ENCODE measurements around the gene LRRC32.

DNA sequence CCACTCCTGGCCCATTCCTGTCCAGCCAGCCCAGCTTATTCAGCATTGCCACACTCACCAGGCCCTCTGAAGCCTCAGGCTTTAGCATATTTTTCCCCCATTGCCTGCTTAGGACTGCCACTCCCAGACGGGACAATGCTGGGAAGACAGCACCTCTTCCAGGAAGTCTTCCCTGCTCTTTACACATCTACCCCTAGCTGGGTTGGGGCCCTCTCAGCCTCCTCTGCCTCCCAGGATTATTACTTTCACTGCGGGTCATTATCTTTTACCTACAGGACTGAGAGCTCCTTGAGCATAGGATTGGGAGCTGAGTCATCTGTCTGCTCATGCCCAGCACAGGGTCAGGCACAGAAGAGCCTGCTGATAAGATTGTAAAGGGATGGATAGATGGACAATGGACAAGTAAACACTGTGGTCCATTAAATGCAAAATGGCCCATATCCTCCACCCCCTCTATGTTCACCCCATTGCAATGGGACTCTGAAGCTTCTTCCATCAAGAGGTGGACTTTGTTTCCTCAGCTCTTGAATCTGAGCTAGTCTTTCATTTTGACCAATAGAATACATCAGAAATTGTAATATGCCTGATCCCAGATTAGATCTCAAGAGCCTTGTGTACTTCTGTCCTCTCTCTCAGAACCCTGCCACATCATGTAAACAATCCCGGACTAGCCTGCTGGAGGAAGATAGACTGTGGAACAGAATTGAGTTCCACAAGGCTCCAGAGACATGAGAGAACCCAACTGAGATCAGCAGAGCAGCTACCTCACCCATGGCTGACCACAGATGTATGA is 32.0 kb upstream of the LRRC32 start:
- TF ChIP-seq, protein P1, sequence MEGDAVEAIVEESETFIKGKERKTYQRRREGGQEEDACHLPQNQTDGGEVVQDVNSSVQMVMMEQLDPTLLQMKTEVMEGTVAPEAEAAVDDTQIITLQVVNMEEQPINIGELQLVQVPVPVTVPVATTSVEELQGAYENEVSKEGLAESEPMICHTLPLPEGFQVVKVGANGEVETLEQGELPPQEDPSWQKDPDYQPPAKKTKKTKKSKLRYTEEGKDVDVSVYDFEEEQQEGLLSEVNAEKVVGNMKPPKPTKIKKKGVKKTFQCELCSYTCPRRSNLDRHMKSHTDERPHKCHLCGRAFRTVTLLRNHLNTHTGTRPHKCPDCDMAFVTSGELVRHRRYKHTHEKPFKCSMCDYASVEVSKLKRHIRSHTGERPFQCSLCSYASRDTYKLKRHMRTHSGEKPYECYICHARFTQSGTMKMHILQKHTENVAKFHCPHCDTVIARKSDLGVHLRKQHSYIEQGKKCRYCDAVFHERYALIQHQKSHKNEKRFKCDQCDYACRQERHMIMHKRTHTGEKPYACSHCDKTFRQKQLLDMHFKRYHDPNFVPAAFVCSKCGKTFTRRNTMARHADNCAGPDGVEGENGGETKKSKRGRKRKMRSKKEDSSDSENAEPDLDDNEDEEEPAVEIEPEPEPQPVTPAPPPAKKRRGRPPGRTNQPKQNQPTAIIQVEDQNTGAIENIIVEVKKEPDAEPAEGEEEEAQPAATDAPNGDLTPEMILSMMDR (conservative IDR thresholded peaks at IDR 0.05; ENCODE audit: low read depth, low read length): no peak
- TF ChIP-seq EZH2 (IDR thresholded peaks at IDR 0.05; ENCODE audit: low read length, unreplicated experiment): no peak

Data from PC-3 (cell line).